Fibroblast of lung (primary cell): ENCODE results near the gene ADGRF3.

Experiments used
- CTCF ChIP-seq, 2 donors: IDR thresholded peaks in 1 of 2; conservative IDR thresholded peaks in 1 of 2; 1 replicate in 1 of 2; 2 replicates in 1 of 2; pipeline ENCODE4 v1.5.1; 2011 to 2012; ENCODE audit warnings: low read length in 2 of 2, control low read depth in 1 of 2, inconsistent platforms in 1 of 2, low read depth in 1 of 2, mild to moderate bottlenecking in 1 of 2
- EZH2 ChIP-seq: IDR thresholded peaks from 2 replicates; pipeline ENCODE4 v1.5.1; 2012; ENCODE audit warnings: low read length, control low read depth, mild to moderate bottlenecking; ENCODE audit errors: missing control alignments

- TF ChIP-seq CTCF (conservative IDR thresholded peaks at IDR 0.05 in 1 of 2, IDR thresholded peaks at IDR 0.05 in 1 of 2; ENCODE audit: low read depth in 1 of 2, low read length in 2 of 2) (no peak), EZH2 (no peak)
Measured at GRCh38 chr2:26376799-26377198, 30.2 kb upstream of the ADGRF3 start.
